Stomach smooth muscle (tissue), 2 donors: ENCODE results near the gene STRA8.

Experiments used
- H3K27ac ChIP-seq: one replicate; pipeline ENCODE4 v1.7.0; 2013; ENCODE audit warnings: mild to moderate bottlenecking, low read length, inconsistent platforms
- H3K27me3 ChIP-seq, 2 donors: one replicate each; pipeline ENCODE4 v1.7.0; 2013; ENCODE audit warnings: low read length in 2 of 2; ENCODE audit not compliant: insufficient read depth in 2 of 2, control insufficient read depth in 1 of 2
- H3K36me3 ChIP-seq, 2 donors: one replicate each; pipeline ENCODE4 v1.7.0; 2013; ENCODE audit warnings: low read length in 2 of 2; ENCODE audit not compliant: control insufficient read depth in 2 of 2, insufficient read depth in 2 of 2
- H3K4me1 ChIP-seq: one replicate; pipeline ENCODE4 v1.7.0; 2013; ENCODE audit warnings: low read length; ENCODE audit not compliant: control insufficient read depth, insufficient read depth
- H3K4me3 ChIP-seq, 2 donors: one replicate each; pipeline ENCODE4 v1.7.0; 2013; ENCODE audit warnings: low read length in 2 of 2
- H3K9ac ChIP-seq, 2 donors: one replicate each; pipeline ENCODE4 v1.7.0; 2013; ENCODE audit warnings: low read length in 2 of 2, mild to moderate bottlenecking in 1 of 2
- H3K9me3 ChIP-seq, 2 donors: one replicate each; pipeline ENCODE4 v1.7.0; 2013; ENCODE audit warnings: low read length in 2 of 2; ENCODE audit not compliant: control insufficient read depth in 2 of 2
- donor health status: healthy.
- donor health status: Pancreatic carcinoma.

STRA8 gene

GRCh38 chr7:135193615-135194081 lies 40.0 kb upstream of the STRA8 start:
- H3K27ac ChIP-seq, result no peak overlapping the region
- H3K4me3 ChIP-seq, result no peak overlapping the region
- no peaks in the 10 kb centered on the region for H3K9me3 ChIP-seq
- H3K36me3 ChIP-seq, result peaks cover 32 to 48% of the 10 kb centered on the region in 2 donors
- H3K4me1 ChIP-seq, result peaks cover 9% of the 10 kb centered on the region
- no peaks in the 10 kb centered on the region for H3K27me3 ChIP-seq
- H3K9ac ChIP-seq, result no peak overlapping the region

DNA sequence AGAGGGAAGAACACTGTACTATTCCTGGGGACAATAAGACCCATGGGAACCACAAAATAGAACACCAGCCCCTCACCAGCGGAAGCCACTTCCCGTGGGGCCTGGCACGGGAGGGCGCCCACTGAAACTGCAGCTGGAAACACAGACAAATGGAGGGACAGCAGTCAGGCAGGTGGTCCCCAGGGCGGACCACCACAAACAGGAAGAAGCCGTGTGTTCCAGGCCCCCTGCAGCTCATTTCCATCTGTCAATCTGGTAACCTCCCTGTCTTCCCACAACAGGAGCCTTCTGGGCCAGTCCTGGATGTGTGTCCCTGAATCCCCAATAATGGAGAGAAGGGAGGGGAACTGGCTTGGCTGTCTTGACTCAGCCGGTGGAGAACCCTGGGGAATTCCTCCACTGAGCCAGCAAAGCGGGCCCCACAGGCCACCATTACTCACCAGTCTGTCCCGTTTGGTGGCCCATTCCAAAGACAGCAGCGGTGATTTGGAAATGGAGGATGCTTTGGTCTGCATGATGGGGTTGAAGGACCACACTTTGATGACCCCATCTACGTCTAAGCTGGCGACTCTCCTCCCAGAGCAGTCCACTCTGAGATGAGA lies 39.0 kb upstream of the STRA8 start:
- Histone ChIP-seq H3K36me3 (peaks cover 31 to 44% of the 10 kb centered on the region in 2 donors), H3K27me3 (no peaks in the 10 kb centered on the region), H3K4me3 (no peak overlapping the region), H3K9me3 (no peaks in the 10 kb centered on the region), H3K4me1 (peaks cover 9% of the 10 kb centered on the region), H3K27ac (no peak overlapping the region), H3K9ac (no peak overlapping the region)

- no peaks in the 10 kb centered on the region for H3K27me3 ChIP-seq
- H3K4me1 ChIP-seq, result peaks cover 9% of the 10 kb centered on the region
- no peaks in the 10 kb centered on the region for H3K9me3 ChIP-seq
- H3K9ac ChIP-seq, result no peak overlapping the region
- H3K27ac ChIP-seq, result no peak overlapping the region
- peaks cover 31 to 43% of the 10 kb centered on the region in 2 donors for H3K36me3 ChIP-seq
- H3K4me3 ChIP-seq, result no peak overlapping the region
These were observed 38.5 kb upstream of the STRA8 start for GRCh38 chr7:135195156-135195555.

GRCh38 chr7:135195968-135196629 lies 37.5 kb upstream of the STRA8 start:
- no peaks in the 10 kb centered on the region for H3K27me3 ChIP-seq
- H3K27ac ChIP-seq, result no peak overlapping the region
- no peaks in the 10 kb centered on the region for H3K9me3 ChIP-seq
- peaks cover 9% of the 10 kb centered on the region for H3K4me1 ChIP-seq
- H3K9ac ChIP-seq, result no peak overlapping the region
- H3K4me3 ChIP-seq, result no peak overlapping the region
- H3K36me3 ChIP-seq, result peaks cover 35 to 51% of the 10 kb centered on the region in 2 donors

DNA sequence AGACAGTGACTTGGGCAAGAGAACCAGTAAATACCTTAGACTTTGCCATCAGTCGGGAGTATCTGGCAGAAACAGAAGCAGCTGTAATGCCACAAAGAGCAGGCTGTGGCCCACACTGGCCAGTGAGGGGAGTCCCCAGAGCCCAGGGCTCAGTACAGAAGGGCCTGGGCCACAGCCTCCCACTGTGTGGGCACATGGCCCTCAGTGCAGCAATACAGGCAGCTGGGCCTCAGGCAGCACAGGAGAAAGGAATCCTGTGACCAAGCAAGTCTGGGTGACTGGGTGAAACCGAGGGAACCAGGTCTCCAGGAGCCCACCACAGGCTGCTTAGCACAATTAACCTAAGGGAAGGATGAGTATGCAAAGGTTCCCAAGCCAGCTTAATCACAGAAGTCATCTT lies 36.3 kb upstream of the STRA8 start:
- H3K9ac ChIP-seq, result no peak overlapping the region
- H3K27ac ChIP-seq, result no peak overlapping the region
- H3K27me3 ChIP-seq, result no peaks in the 10 kb centered on the region
- no peak overlapping the region for H3K4me3 ChIP-seq
- peaks cover 37 to 58% of the 10 kb centered on the region in 2 donors for H3K36me3 ChIP-seq
- peaks cover 9% of the 10 kb centered on the region for H3K4me1 ChIP-seq
- H3K9me3 ChIP-seq, result no peaks in the 10 kb centered on the region

DNA sequence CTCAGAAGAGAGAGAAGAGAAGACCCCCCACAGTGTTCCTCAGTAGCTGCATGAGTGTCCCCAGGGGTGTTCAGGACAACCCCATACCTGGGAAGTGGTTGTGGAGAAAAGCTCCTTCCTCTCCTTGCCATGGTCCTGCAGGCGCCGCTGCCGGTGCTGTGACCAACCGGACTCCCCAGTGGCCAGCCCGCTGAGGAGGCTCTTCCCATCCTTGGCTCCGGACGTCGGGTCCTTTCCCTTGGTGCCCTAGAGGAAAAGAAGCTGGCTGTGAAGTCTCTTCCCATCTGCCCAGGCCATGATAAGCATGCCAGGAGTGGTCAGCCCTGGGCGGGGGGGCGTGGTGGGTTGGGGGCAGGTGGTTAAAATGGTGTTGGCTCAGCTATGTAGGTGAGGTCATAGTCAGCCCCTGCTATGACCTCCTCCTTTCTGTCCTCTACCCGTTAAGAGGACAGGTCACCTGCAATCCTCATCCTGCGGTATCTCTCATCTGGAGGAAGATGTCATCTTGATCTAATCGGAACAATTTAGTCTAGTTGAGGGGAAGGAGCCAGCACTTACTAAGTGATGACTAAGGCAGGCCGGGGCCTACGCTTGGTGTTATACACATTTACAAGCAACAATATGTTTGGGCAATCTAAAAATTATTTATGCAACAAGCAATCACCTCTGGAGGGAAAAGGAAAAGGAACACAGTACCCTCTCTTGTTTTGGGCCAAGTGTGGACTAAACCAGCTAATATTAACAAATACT lies 35.6 kb upstream of the STRA8 start:
- H3K27me3 ChIP-seq, result no peaks in the 10 kb centered on the region
- H3K9ac ChIP-seq, result no peak overlapping the region
- H3K4me3 ChIP-seq, result no peak overlapping the region
- H3K36me3 ChIP-seq, result peaks cover 30 to 55% of the 10 kb centered on the region in 2 donors
- peaks cover 9% of the 10 kb centered on the region for H3K4me1 ChIP-seq
- H3K9me3 ChIP-seq, result no peaks in the 10 kb centered on the region
- no peak overlapping the region for H3K27ac ChIP-seq

DNA sequence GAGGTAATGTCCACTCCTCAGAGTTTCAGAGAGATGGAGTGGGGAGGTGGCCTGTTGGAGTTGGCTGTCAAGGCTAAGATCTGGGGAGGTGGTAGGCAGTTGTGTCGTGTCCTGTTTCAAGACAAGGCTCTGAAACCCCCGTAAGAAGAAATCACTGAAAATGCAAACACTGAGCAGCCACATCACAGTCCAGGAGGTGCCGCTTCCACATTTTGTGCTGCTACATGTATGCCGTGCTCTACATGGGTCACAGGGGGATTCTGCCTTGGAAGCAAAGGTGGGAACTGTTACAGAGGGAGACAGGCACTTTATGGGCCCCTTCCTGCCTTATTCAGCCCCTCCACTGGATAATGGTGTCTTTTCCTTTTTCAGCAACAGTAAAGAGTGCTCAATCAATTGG lies 34.2 kb upstream of the STRA8 start:
- Histone ChIP-seq H3K9ac (no peak overlapping the region), H3K36me3 (peaks cover 36 to 56% of the 10 kb centered on the region in 2 donors), H3K4me3 (no peak overlapping the region), H3K27ac (no peak overlapping the region), H3K27me3 (no peaks in the 10 kb centered on the region), H3K9me3 (no peaks in the 10 kb centered on the region), H3K4me1 (peaks cover 2% of the 10 kb centered on the region)

GRCh38 chr7:135200821-135201331 lies 32.8 kb upstream of the STRA8 start:
- no peaks in the 10 kb centered on the region for H3K4me1 ChIP-seq
- H3K9me3 ChIP-seq, result no peaks in the 10 kb centered on the region
- no peak overlapping the region for H3K27ac ChIP-seq
- no peak overlapping the region for H3K4me3 ChIP-seq
- no peak overlapping the region for H3K9ac ChIP-seq
- H3K36me3 ChIP-seq, result peaks cover 36 to 59% of the 10 kb centered on the region in 2 donors
- H3K27me3 ChIP-seq, result no peaks in the 10 kb centered on the region

DNA sequence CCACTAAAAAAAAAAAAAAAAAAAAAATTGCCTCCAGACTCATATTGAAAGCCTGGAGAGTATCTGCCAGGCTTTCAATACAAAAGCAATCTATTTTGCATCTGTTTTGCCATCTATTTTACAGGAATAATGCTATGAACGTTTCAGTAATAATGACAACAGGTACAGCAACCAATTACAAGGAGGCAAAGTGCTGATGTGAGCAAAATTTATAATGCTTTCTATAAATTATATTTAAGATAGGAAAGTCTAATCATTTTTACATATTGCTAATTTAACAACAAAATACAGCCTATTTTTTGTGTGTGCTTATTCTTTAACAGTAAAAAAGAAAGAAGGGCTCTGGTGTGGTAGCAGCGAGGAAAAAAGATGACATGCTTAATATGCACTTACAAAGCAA lies 32.3 kb upstream of the STRA8 start:
- H3K27ac ChIP-seq, result no peak overlapping the region
- no peaks in the 10 kb centered on the region for H3K9me3 ChIP-seq
- no peak overlapping the region for H3K4me3 ChIP-seq
- no peaks in the 10 kb centered on the region for H3K27me3 ChIP-seq
- no peak overlapping the region for H3K9ac ChIP-seq
- no peaks in the 10 kb centered on the region for H3K4me1 ChIP-seq
- H3K36me3 ChIP-seq, result peaks cover 36 to 57% of the 10 kb centered on the region in 2 donors

DNA sequence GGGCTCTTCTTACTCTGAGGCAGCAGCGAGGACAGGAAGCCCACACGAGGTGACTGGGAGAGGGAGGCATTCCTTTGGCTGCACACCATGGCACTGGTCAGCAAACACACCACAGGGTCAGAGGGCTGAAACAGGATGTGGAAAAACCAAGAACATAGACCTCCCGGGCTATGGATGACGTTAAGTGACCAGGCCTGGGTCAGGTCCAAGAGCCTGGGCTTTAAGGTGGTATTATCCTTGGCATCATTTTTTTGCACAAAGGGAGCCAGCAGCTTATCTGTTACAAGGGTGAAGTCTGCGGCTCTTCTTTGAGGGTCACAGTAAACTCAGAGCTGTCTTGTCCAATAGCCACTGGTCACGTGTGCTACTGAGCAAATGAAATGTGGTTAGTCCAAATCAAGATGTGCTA lies 29.3 kb upstream of the STRA8 start:
- H3K36me3 ChIP-seq, result peaks cover 27 to 48% of the 10 kb centered on the region in 2 donors
- H3K9ac ChIP-seq, result no peak overlapping the region
- no peak overlapping the region for H3K27ac ChIP-seq
- H3K9me3 ChIP-seq, result no peaks in the 10 kb centered on the region
- no peaks in the 10 kb centered on the region for H3K4me1 ChIP-seq
- H3K27me3 ChIP-seq, result no peaks in the 10 kb centered on the region
- H3K4me3 ChIP-seq, result no peak overlapping the region
